ENCODE results near the gene CTNNBIP1. TPM values are rescaled to one million over a fixed set of nuclear protein-coding genes. Genes with fewer than 3 reads are reported as not detected.

The CTNNBIP1 gene
- total RNA-seq, 1 experiment from 2014 or later = 31.3 TPM

DNA sequence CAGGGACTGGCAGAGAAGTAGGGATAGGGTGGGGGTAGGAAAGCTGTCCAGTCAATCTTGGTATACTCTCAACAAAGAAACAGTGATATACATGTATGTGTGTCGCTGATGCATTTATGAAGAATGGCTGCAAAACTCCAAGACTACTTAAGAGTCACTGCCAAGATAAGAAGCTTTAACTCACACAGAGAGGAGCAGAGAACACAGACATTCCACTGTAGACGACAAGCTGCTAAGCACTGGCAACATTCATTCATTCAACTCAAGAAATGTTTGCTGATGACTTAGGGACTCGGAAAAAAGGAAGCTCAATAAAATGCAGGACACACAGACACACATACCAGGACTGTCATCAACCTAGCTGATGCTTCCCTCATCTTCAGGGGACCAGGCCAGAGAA, 5.5 kb downstream of the CTNNBIP1 start (continued):
- TF ChIP-seq ZNF274 (IDR thresholded peaks at IDR 0.05; ENCODE audit: low read depth, low read length) (no peak), EZH2phosphoT487 (IDR thresholded peaks at IDR 0.05; ENCODE audit: borderline replicate concordance) (no peak), YY1 (IDR thresholded peaks at IDR 0.05; ENCODE audit: extremely low read depth, insufficient replicate concordance, low read depth, low read length) (no peak), ZBTB33 (IDR thresholded peaks at IDR 0.05; ENCODE audit: extremely low read depth, insufficient replicate concordance, low read length) (no peak), MAX (IDR thresholded peaks at IDR 0.05) (no peak), SIN3A (IDR thresholded peaks at IDR 0.05; ENCODE audit: low read depth) (no peak), JUND (IDR thresholded peaks at IDR 0.05) (no peak), ATF3 (IDR thresholded peaks at IDR 0.05) (no peak), CBX3 (IDR thresholded peaks at IDR 0.05; ENCODE audit: low read depth) (no peak), ZFX (IDR thresholded peaks at IDR 0.05) (no peak), RAD21 (IDR thresholded peaks at IDR 0.05; ENCODE audit: low read depth) (no peak)

GRCh38 chr1:9903801-9904527, 6.1 kb downstream of the CTNNBIP1 start:
- POLR2A ChIA-PET = no interaction called here

More at GRCh38 chr1:9903801-9904527, 6.1 kb downstream of the CTNNBIP1 start:
- no TSS peak for BruUV-seq (replicated peaks)
- no peak for DNase-seq (ENCODE audit: low read depth, low spot score)
- no peak overlapping the region for H3K4me2 ChIP-seq (ENCODE audit: low read length)
- ATAC-seq = no peak
- no peaks in the 10 kb centered on the region for H3K36me3 ChIP-seq (ENCODE audit: control insufficient read depth in 1 of 2, insufficient read depth in 2 of 2, low read length in 2 of 2)
- RAD21 ChIA-PET (ENCODE audit: low non-redundant PET in 1 of 2, low total read pairs in 2 of 2, uncharacterized antibody in 2 of 2, unreplicated experiment in 2 of 2) = no interaction called here
- intact Hi-C loops (cut with micrococcal nuclease) = no loop called here
- no peak overlapping the region for H3K27ac ChIP-seq (ENCODE audit: low read depth, low read length)
- CTCF ChIA-PET = interaction anchor here (0.6 kb wide), 1 partner anchor 13 kb away, joined by 3 read pairs; no protein-coding TSS in a partner anchor
- peaks cover 15 to 42% of the 10 kb centered on the region in 2 experiments for H3K4me1 ChIP-seq (ENCODE audit: control insufficient read depth in 1 of 2, insufficient read depth in 2 of 2, low read length in 2 of 2)
- no peak for TF ChIP-seq CBX3 (IDR thresholded peaks at IDR 0.05; ENCODE audit: low read depth)
- TF ChIP-seq POLR2AphosphoS5 (IDR thresholded peaks at IDR 0.05; ENCODE audit: low read depth, low read length) = no peak
- TF ChIP-seq FOSL1 (IDR thresholded peaks at IDR 0.05; ENCODE audit: low read depth) = no peak
- H3K9ac ChIP-seq (ENCODE audit: low read length) = no peak overlapping the region
- no peak overlapping the region for H3K4me3 ChIP-seq (replicated peaks in 1 of 2; ENCODE audit: low read depth in 1 of 2, low read length in 2 of 2)
- H3K9me3 ChIP-seq (ENCODE audit: control insufficient read depth in 1 of 2, insufficient read depth in 1 of 2, low read depth in 1 of 2, low read length in 2 of 2) = no peaks in the 10 kb centered on the region
- no peaks in the 10 kb centered on the region for H4K20me1 ChIP-seq (ENCODE audit: insufficient read depth)
- no peaks in the 10 kb centered on the region for H3K27me3 ChIP-seq (ENCODE audit: insufficient read depth, low read length)
- peaks cover 1% of the 10 kb centered on the region; the same call in 1 of the 2 replicates for H3K79me2 ChIP-seq (ENCODE audit: insufficient read depth, low read length)
- no peak overlapping the region for H2AFZ ChIP-seq (ENCODE audit: low read depth, low read length, poor library complexity, severe bottlenecking)
- H3K9me2 ChIP-seq (ENCODE audit: insufficient read depth) = no peaks in the 10 kb centered on the region

Data from HCT116 (cell line).